CD8-positive, alpha-beta memory T cell (primary cell): ENCODE data around the gene AIG1. TPM values are rescaled to one million over a fixed set of nuclear protein-coding genes. Genes with fewer than 3 reads are reported as not detected.
"Not testable (repeated sequence)": the region's sequence is repeated elsewhere in the genome, so short reads cannot be mapped to it uniquely, and the experiment has no call there.

Source experiments
- CTCF ChIA-PET: fragments of 350-600 bp; sonication (Branson Sonifier 250); formaldehyde crosslinking; loops from one replicate; lab custom pipeline; 2021; ENCODE audit warnings: antibody characterized with exemption; lab: Charles Lee
- POLR2A ChIA-PET: fragments of 350-600 bp; sonication (Branson Sonifier 250); formaldehyde crosslinking; loops from one replicate; lab custom pipeline; 2021; ENCODE audit warnings: antibody characterized with exemption; lab: Charles Lee
- DNase-seq, 5 donors: peaks; one replicate each; pipeline versions ENCODE4 v3.0.0 to v3.0.0-alpha.2; 2020 to 2022; ENCODE audit warnings: mixed read lengths in 1 of 5
- H3K27ac ChIP-seq: one replicate; pipeline ENCODE4 v1.7.0; 2013; ENCODE audit warnings: low read depth, mild to moderate bottlenecking, low read length, moderate library complexity
- H3K27me3 ChIP-seq: 2 replicates; pipeline ENCODE4 v1.7.0; 2013; ENCODE audit warnings: low read length, mild to moderate bottlenecking; ENCODE audit not compliant: insufficient read depth, poor library complexity, severe bottlenecking
- H3K36me3 ChIP-seq: 2 replicates; pipeline ENCODE4 v1.7.0; 2013; ENCODE audit warnings: mild to moderate bottlenecking, low read length, moderate library complexity; ENCODE audit not compliant: insufficient read depth
- H3K4me1 ChIP-seq: 2 replicates; pipeline ENCODE4 v1.7.0; 2013; ENCODE audit warnings: mild to moderate bottlenecking, low read length, moderate library complexity; ENCODE audit not compliant: insufficient read depth
- H3K4me3 ChIP-seq: 2 replicates; pipeline ENCODE4 v1.7.0; 2013; ENCODE audit warnings: mild to moderate bottlenecking, low read length
- H3K9me3 ChIP-seq: 2 replicates; pipeline ENCODE4 v1.7.0; 2013; ENCODE audit warnings: mild to moderate bottlenecking, low read length
- H3K27ac Mint-ChIP-seq, 8 donors: one replicate each; pipeline ENCODE4 v1.8.0; 2020 to 2021; ENCODE audit warnings: mixed read lengths in 8 of 8, mild to moderate bottlenecking in 6 of 8, inconsistent platforms in 3 of 8, moderate library complexity in 3 of 8
- H3K27me3 Mint-ChIP-seq, 2 donors: one replicate each; pipeline ENCODE4 v1.8.0; 2020 to 2021; ENCODE audit warnings: mixed read lengths in 2 of 2, mild to moderate bottlenecking in 1 of 2, moderate library complexity in 1 of 2
- H3K36me3 Mint-ChIP-seq, 3 donors: one replicate each; pipeline ENCODE4 v1.8.0; 2020 to 2021; ENCODE audit warnings: mixed read lengths in 3 of 3, inconsistent platforms in 1 of 3, mild to moderate bottlenecking in 1 of 3
- H3K4me1 Mint-ChIP-seq, 3 donors: one replicate each; pipeline ENCODE4 v1.8.0; 2020 to 2021; ENCODE audit warnings: mixed read lengths in 3 of 3, inconsistent platforms in 1 of 3, mild to moderate bottlenecking in 1 of 3
- H3K4me3 Mint-ChIP-seq, 7 donors: one replicate each; pipeline ENCODE4 v1.8.0; 2020 to 2021; ENCODE audit warnings: mixed read lengths in 7 of 7, mild to moderate bottlenecking in 6 of 7, moderate library complexity in 4 of 7, inconsistent platforms in 2 of 7
- H3K9me3 Mint-ChIP-seq, 5 donors: one replicate each; pipeline ENCODE4 v1.8.0; 2020 to 2022; ENCODE audit warnings: mixed read lengths in 5 of 5, mild to moderate bottlenecking in 3 of 5, moderate library complexity in 2 of 5, inconsistent platforms in 1 of 5
- polyA plus RNA-seq: library from polyadenylated mRNA; unstranded; fragments of 300-500 nt; fragmentation: Illumina TruSeq; gene quantifications from one replicate; pipeline ENCODE4 v1.2.3, GENCODE V29; 2021
- total RNA-seq, 2 experiments: library from RNA; stranded (reverse); gene quantifications; one replicate each; pipeline ENCODE4 v1.2.3, GENCODE V29; 2021

The AIG1 gene
- total and polyA plus RNA-seq, 3 experiments from 2014 or later = 6.9 to 17.3 (median 8.2) TPM

- H3K27ac Mint-ChIP-seq = no peak overlapping the region
- POLR2A ChIA-PET = no interaction called here
- DNase-seq = no peak
- H3K9me3 ChIP-seq = no peaks in the 10 kb centered on the region
- no peaks in the 10 kb centered on the region for H3K27me3 ChIP-seq
- no peaks in the 10 kb centered on the region for H3K27me3 Mint-ChIP-seq
- H3K36me3 Mint-ChIP-seq = peaks cover 0 to 10% (median 5%) of the 10 kb centered on the region in 3 donors
- H3K4me1 ChIP-seq = no peaks in the 10 kb centered on the region
- H3K36me3 ChIP-seq = no peaks in the 10 kb centered on the region
- no peaks in the 10 kb centered on the region for H3K9me3 Mint-ChIP-seq
- H3K27ac ChIP-seq = peak overlapping the region; percentile 77
- no peak overlapping the region for H3K4me3 Mint-ChIP-seq
- CTCF ChIA-PET = no interaction called here
- no peak overlapping the region for H3K4me3 ChIP-seq
- H3K4me1 Mint-ChIP-seq = no peaks in the 10 kb centered on the region
Measured at GRCh38 chr6:143164565-143165105, 103.9 kb downstream of the AIG1 start.

- Mint-ChIP-seq H3K27ac (no peak overlapping the region), H3K9me3 (no peaks in the 10 kb centered on the region), H3K27me3 (no peaks in the 10 kb centered on the region), H3K36me3 (peaks cover 0 to 10% (median 5%) of the 10 kb centered on the region in 3 donors), H3K4me1 (no peaks in the 10 kb centered on the region), H3K4me3 (no peak overlapping the region)
- no peak for DNase-seq
- ChIA-PET POLR2A (no interaction called here), CTCF (no interaction called here)
- Histone ChIP-seq H3K9me3 (no peaks in the 10 kb centered on the region), H3K4me1 (no peaks in the 10 kb centered on the region), H3K4me3 (peak overlapping the region; percentile 32), H3K27me3 (no peaks in the 10 kb centered on the region), H3K27ac (peak overlapping the region; percentile 77), H3K36me3 (no peaks in the 10 kb centered on the region)
Measured at GRCh38 chr6:143165315-143165855, 104.7 kb downstream of the AIG1 start.

- no peak for DNase-seq
- H3K4me1 Mint-ChIP-seq = no peaks in the 10 kb centered on the region
- CTCF ChIA-PET = no interaction called here
Measured at GRCh38 chr6:143166247-143166695, 105.6 kb downstream of the AIG1 start.

GRCh38 chr6:143167224-143167623 lies 106.5 kb downstream of the AIG1 start:
- Histone ChIP-seq H3K4me3 (no peak overlapping the region), H3K36me3 (no peaks in the 10 kb centered on the region), H3K27me3 (no peaks in the 10 kb centered on the region), H3K4me1 (no peaks in the 10 kb centered on the region), H3K9me3 (no peaks in the 10 kb centered on the region), H3K27ac (peak overlapping the region; percentile 77)
- no peaks in the 10 kb centered on the region for H3K4me1 Mint-ChIP-seq
- H3K4me3 Mint-ChIP-seq = no peak overlapping the region
- no peak overlapping the region for H3K27ac Mint-ChIP-seq
- POLR2A ChIA-PET = no interaction called here
- no peak for DNase-seq
- no peaks in the 10 kb centered on the region for H3K27me3 Mint-ChIP-seq
- H3K9me3 Mint-ChIP-seq = no peaks in the 10 kb centered on the region
- CTCF ChIA-PET = interaction anchor here (0.9 kb wide), 1 partner anchor 8 kb away, joined by 3 read pairs; no protein-coding TSS in a partner anchor
- H3K36me3 Mint-ChIP-seq = peaks cover 6 to 15% (median 10%) of the 10 kb centered on the region in 3 donors

More at GRCh38 chr6:143166247-143166695, 105.6 kb downstream of the AIG1 start:
- Mint-ChIP-seq H3K27me3 (no peaks in the 10 kb centered on the region), H3K27ac (no peak overlapping the region), H3K9me3 (no peaks in the 10 kb centered on the region), H3K36me3 (peaks cover 0 to 10% (median 5%) of the 10 kb centered on the region in 3 donors), H3K4me3 (no peak overlapping the region)
- H3K4me1 ChIP-seq = no peaks in the 10 kb centered on the region
- POLR2A ChIA-PET = no interaction called here
- H3K36me3 ChIP-seq = no peaks in the 10 kb centered on the region
- H3K4me3 ChIP-seq = no peak overlapping the region
- H3K27me3 ChIP-seq = no peaks in the 10 kb centered on the region
- H3K27ac ChIP-seq = peak overlapping the region; percentile 77
- H3K9me3 ChIP-seq = no peaks in the 10 kb centered on the region

GRCh38 chr6:143168396-143168816 lies 107.7 kb downstream of the AIG1 start:
- H3K4me1 Mint-ChIP-seq, H3K36me3 ChIP-seq, H3K9me3 ChIP-seq, DNase-seq, H3K27me3 Mint-ChIP-seq, H3K9me3 Mint-ChIP-seq, H3K4me3 ChIP-seq, H3K27ac Mint-ChIP-seq, POLR2A ChIA-PET, H3K27me3 ChIP-seq, H3K4me1 ChIP-seq, H3K4me3 Mint-ChIP-seq: not testable (repeated sequence)
- peak overlapping the region; percentile 25 for H3K27ac ChIP-seq
- H3K36me3 Mint-ChIP-seq = peaks cover 12 to 23% (median 17%) of the 10 kb centered on the region in 3 donors
- CTCF ChIA-PET = interaction anchor here (1.0 kb wide), 1 partner anchor 11 kb away, joined by 4 read pairs; no protein-coding TSS in a partner anchor

- H3K27ac Mint-ChIP-seq = peak overlapping the region in 1 of 8 donors; percentile 58
- H3K36me3 Mint-ChIP-seq = peaks cover 14 to 28% (median 25%) of the 10 kb centered on the region in 3 donors
- H3K27me3 Mint-ChIP-seq = no peaks in the 10 kb centered on the region
- DNase-seq = no peak
- peaks cover under 1 to 9% (median 3%) of the 10 kb centered on the region in 5 donors for H3K9me3 Mint-ChIP-seq
- no peak overlapping the region for H3K4me3 ChIP-seq
- ChIA-PET POLR2A (no interaction called here), CTCF (no interaction called here)
- H3K4me3 Mint-ChIP-seq = no peak overlapping the region
- H3K4me1 ChIP-seq = no peaks in the 10 kb centered on the region
- no peaks in the 10 kb centered on the region for H3K27me3 ChIP-seq
- H3K9me3 ChIP-seq = no peaks in the 10 kb centered on the region
- H3K36me3 ChIP-seq = no peaks in the 10 kb centered on the region
- H3K4me1 Mint-ChIP-seq = no peaks in the 10 kb centered on the region
- H3K27ac ChIP-seq = peak overlapping the region; percentile 25
Measured at GRCh38 chr6:143169440-143169839, 108.8 kb downstream of the AIG1 start.

GRCh38 chr6:143174516-143174915 lies 113.8 kb downstream of the AIG1 start:
- H3K4me3 ChIP-seq = no peak overlapping the region
- no peaks in the 10 kb centered on the region for H3K27me3 ChIP-seq
- H3K36me3 ChIP-seq = no peaks in the 10 kb centered on the region
- Mint-ChIP-seq H3K9me3 (peaks cover 3 to 30% (median 26%) of the 10 kb centered on the region in 5 donors), H3K36me3 (peaks cover 16 to 60% (median 41%) of the 10 kb centered on the region in 3 donors), H3K4me3 (no peak overlapping the region), H3K27ac (no peak overlapping the region), H3K27me3 (peaks cover 0 to 1% of the 10 kb centered on the region in 2 donors), H3K4me1 (no peaks in the 10 kb centered on the region)
- DNase-seq = no peak
- POLR2A ChIA-PET = no interaction called here
- H3K27ac ChIP-seq = no peak overlapping the region
- H3K9me3 ChIP-seq = no peaks in the 10 kb centered on the region
- CTCF ChIA-PET = no interaction called here
- H3K4me1 ChIP-seq = no peaks in the 10 kb centered on the region

- Mint-ChIP-seq H3K36me3 (peaks cover 16 to 60% (median 41%) of the 10 kb centered on the region in 3 donors), H3K4me1 (no peaks in the 10 kb centered on the region), H3K4me3 (no peak overlapping the region), H3K27me3 (peaks cover 0 to 1% of the 10 kb centered on the region in 2 donors), H3K9me3 (peaks cover 3 to 30% (median 26%) of the 10 kb centered on the region in 5 donors), H3K27ac (no peak overlapping the region)
- H3K4me1 ChIP-seq = no peaks in the 10 kb centered on the region
- no peaks in the 10 kb centered on the region for H3K36me3 ChIP-seq
- no peak for DNase-seq
- H3K27ac ChIP-seq = no peak overlapping the region
- H3K27me3 ChIP-seq = no peaks in the 10 kb centered on the region
- ChIA-PET CTCF (interaction anchor here (1.1 kb wide), 1 partner anchor 8 kb away, joined by 3 read pairs; no protein-coding TSS in a partner anchor), POLR2A (no interaction called here)
- H3K4me3 ChIP-seq = no peak overlapping the region
- H3K9me3 ChIP-seq = no peaks in the 10 kb centered on the region
Measured at GRCh38 chr6:143174951-143175350, 114.3 kb downstream of the AIG1 start.
